Fibroblast of lung (primary cell): ENCODE data around the gene SPSB2. TPM values are rescaled to one million over a fixed set of nuclear protein-coding genes. Genes with fewer than 3 reads are reported as not detected.
A peak's percentile ranks its signal among the peaks of the same experiment; 100 is the strongest.

Source experiments
- DNase-seq, 2 donors: peaks; one replicate each; pipeline versions ENCODE4 v3.0.0 to v3.0.0-alpha.2; 2010; ENCODE audit warnings: low read depth in 2 of 2
- H2AFZ ChIP-seq: 2 replicates; pipeline ENCODE4 v1.5.1; 2012; ENCODE audit warnings: low read length, control low read depth, inconsistent platforms
- H3K27ac ChIP-seq: 2 replicates; pipeline ENCODE4 v1.5.1; 2011; ENCODE audit warnings: low read length, control low read depth; ENCODE audit not compliant: insufficient read depth
- H3K27me3 ChIP-seq: 2 replicates; pipeline ENCODE4 v1.5.1; 2011; ENCODE audit warnings: mild to moderate bottlenecking, low read length; ENCODE audit not compliant: control insufficient read depth, insufficient read depth
- H3K36me3 ChIP-seq: 2 replicates; pipeline ENCODE4 v1.5.1; 2011; ENCODE audit warnings: low read length; ENCODE audit not compliant: control insufficient read depth, insufficient read depth
- H3K4me1 ChIP-seq: 2 replicates; pipeline ENCODE4 v1.5.1; 2011; ENCODE audit warnings: low read length; ENCODE audit not compliant: control insufficient read depth, insufficient read depth; ENCODE audit errors: extremely low read depth
- H3K4me2 ChIP-seq: 2 replicates; pipeline ENCODE4 v1.5.1; 2011; ENCODE audit warnings: low read length, control low read depth; ENCODE audit not compliant: insufficient read depth; ENCODE audit errors: extremely low read depth
- H3K4me3 ChIP-seq, 4 experiments: fragments of 200-600 bp in 1 of 4; sonication (generic) in 1 of 4; replicated peaks in 1 of 4; 2 replicates each; pipeline ENCODE4 v1.5.1; 2011 to 2016; ENCODE audit warnings: low read length in 4 of 4, low read depth in 3 of 4, mild to moderate bottlenecking in 3 of 4, control low read depth in 2 of 4, inconsistent platforms in 1 of 4, mixed read lengths in 1 of 4; ENCODE audit not compliant: insufficient read depth in 1 of 4; ENCODE audit errors: control extremely low read depth in 1 of 4
- H3K79me2 ChIP-seq: 2 replicates; pipeline ENCODE4 v1.5.1; 2012; ENCODE audit warnings: mild to moderate bottlenecking, low read length, inconsistent platforms; ENCODE audit not compliant: control insufficient read depth, insufficient read depth
- H3K9ac ChIP-seq: 2 replicates; pipeline ENCODE4 v1.5.1; 2011; ENCODE audit warnings: mild to moderate bottlenecking, low read length, control low read depth; ENCODE audit not compliant: insufficient read depth
- H3K9me3 ChIP-seq: 2 replicates; pipeline ENCODE4 v1.5.1; 2012; ENCODE audit warnings: low read depth, low read length; ENCODE audit not compliant: control insufficient read depth, insufficient read depth
- H4K20me1 ChIP-seq: 2 replicates; pipeline ENCODE4 v1.5.1; 2011; ENCODE audit warnings: low read length; ENCODE audit not compliant: control insufficient read depth, insufficient read depth; ENCODE audit errors: extremely low read depth
- CTCF ChIP-seq, 2 donors: IDR thresholded peaks in 1 of 2; conservative IDR thresholded peaks in 1 of 2; 1 replicate in 1 of 2; 2 replicates in 1 of 2; pipeline ENCODE4 v1.5.1; 2011 to 2012; ENCODE audit warnings: low read length in 2 of 2, control low read depth in 1 of 2, inconsistent platforms in 1 of 2, low read depth in 1 of 2, mild to moderate bottlenecking in 1 of 2
- EZH2 ChIP-seq: IDR thresholded peaks from 2 replicates; pipeline ENCODE4 v1.5.1; 2012; ENCODE audit warnings: low read length, control low read depth, mild to moderate bottlenecking; ENCODE audit errors: missing control alignments
- polyA plus RNA-seq, 2 donors: library from polyadenylated mRNA; depleted of rRNA in 1 of 2; stranded (reverse) in 1 of 2; unstranded in 1 of 2; fragments of >200 nt; gene quantifications; 2 replicates each; pipeline ENCODE4 v1.2.1, GENCODE V29; 2011 to 2012; ENCODE audit warnings: missing spikeins in 1 of 2
- total RNA-seq: library from RNA; depleted of rRNA; stranded (reverse); fragments of >200 nt; gene quantifications from 2 replicates; pipeline ENCODE4 v1.2.1, GENCODE V29; 2014

Gene SPSB2
- total and polyA plus RNA-seq, 2 donors (not counting 1 experiment from before 2014, with no cell fraction given), result 1.8 to 12.7 TPM

- H3K9ac ChIP-seq, result no peak overlapping the region
Measured at GRCh38 chr12:6830286-6830890, 42.7 kb downstream of the SPSB2 start.

DNA sequence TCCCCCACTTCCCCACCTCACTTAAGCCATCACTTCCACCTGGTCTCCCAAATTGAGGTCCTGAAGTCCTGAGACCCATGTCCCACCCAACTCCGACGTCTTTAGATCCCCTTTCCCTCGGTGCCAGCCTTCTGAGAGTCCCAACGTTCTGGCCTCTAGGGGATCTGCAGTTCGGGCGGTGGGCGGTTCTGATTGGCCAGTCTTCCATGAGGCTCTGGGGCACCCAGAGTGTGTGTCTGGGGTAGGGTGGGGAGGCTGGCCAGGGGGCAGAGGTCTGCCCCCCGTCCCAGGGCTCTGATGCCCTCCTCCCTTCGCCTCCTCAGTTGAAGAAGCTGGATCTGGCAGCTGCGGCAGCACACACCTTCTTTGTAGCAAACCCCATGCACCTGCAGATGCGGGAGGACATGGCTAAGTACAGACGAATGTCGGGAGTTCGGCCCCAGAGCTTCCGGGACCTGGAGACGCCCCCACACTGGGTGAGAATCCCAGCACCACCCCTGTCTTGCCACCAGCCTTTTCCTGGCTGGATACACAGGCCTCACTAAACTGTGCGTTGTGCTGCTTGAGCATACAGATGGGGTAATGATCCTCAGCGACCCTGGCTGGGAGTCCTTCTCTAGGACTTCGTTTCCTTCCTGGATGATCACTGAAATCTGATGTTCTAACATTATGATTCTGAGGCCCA, 43.4 kb downstream of the SPSB2 start:
- H3K9me3 ChIP-seq, result no peaks in the 10 kb centered on the region
- H3K27me3 ChIP-seq, result no peaks in the 10 kb centered on the region
- H2AFZ ChIP-seq, result peak overlapping the region; percentile 61
- no peaks in the 10 kb centered on the region for H4K20me1 ChIP-seq
- peak overlapping the region; percentile 91 for H3K9ac ChIP-seq
- H3K4me3 ChIP-seq, result peak overlapping the region; percentile 73 to 97 (median 94)
- peaks cover 26% of the 10 kb centered on the region for H3K36me3 ChIP-seq
- DNase-seq, result no peak
- no peak for TF ChIP-seq EZH2
- peak in 1 of 2 donors; percentile 28 for TF ChIP-seq CTCF (conservative IDR thresholded peaks at IDR 0.05 in 1 of 2, IDR thresholded peaks at IDR 0.05 in 1 of 2; ENCODE audit: low read depth in 1 of 2, low read length in 2 of 2)
- H3K27ac ChIP-seq, result peak overlapping the region; percentile 90
- peaks cover 26% of the 10 kb centered on the region for H3K79me2 ChIP-seq
- peaks cover 17% of the 10 kb centered on the region for H3K4me1 ChIP-seq
- H3K4me2 ChIP-seq, result peak overlapping the region; percentile 88

More at GRCh38 chr12:6830286-6830890, 42.7 kb downstream of the SPSB2 start:
- Histone ChIP-seq H3K4me2 (peak overlapping the region; percentile 88), H3K27ac (no peak overlapping the region), H3K4me1 (peaks cover 10% of the 10 kb centered on the region), H3K27me3 (no peaks in the 10 kb centered on the region), H3K36me3 (peaks cover 26% of the 10 kb centered on the region), H3K79me2 (peaks cover 26% of the 10 kb centered on the region), H3K9me3 (no peaks in the 10 kb centered on the region), H4K20me1 (no peaks in the 10 kb centered on the region), H2AFZ (no peak overlapping the region), H3K4me3 (peak overlapping the region; percentile 73 to 97 (median 94))
- no peak for DNase-seq
- TF ChIP-seq CTCF (conservative IDR thresholded peaks at IDR 0.05 in 1 of 2, IDR thresholded peaks at IDR 0.05 in 1 of 2; ENCODE audit: low read depth in 1 of 2, low read length in 2 of 2) (no peak), EZH2 (no peak)

GRCh38 chr12:6828781-6829535, 44.1 kb downstream of the SPSB2 start:
- TF ChIP-seq CTCF (conservative IDR thresholded peaks at IDR 0.05 in 1 of 2, IDR thresholded peaks at IDR 0.05 in 1 of 2; ENCODE audit: low read depth in 1 of 2, low read length in 2 of 2) (no peak), EZH2 (no peak)
- H3K9me3 ChIP-seq, result no peaks in the 10 kb centered on the region
- DNase-seq, result peak; percentile 57 to 65
- H3K79me2 ChIP-seq, result peaks cover 26% of the 10 kb centered on the region
- peak overlapping the region; percentile 90 for H3K27ac ChIP-seq
- H2AFZ ChIP-seq, result peak overlapping the region; percentile 61
- H3K9ac ChIP-seq, result peak overlapping the region; percentile 91
- peak overlapping the region; percentile 88 for H3K4me2 ChIP-seq
- peaks cover 26% of the 10 kb centered on the region for H3K36me3 ChIP-seq
- no peaks in the 10 kb centered on the region for H3K27me3 ChIP-seq
- H3K4me1 ChIP-seq, result peaks cover 18% of the 10 kb centered on the region
- H3K4me3 ChIP-seq, result peak overlapping the region; percentile 73 to 97 (median 94)
- no peaks in the 10 kb centered on the region for H4K20me1 ChIP-seq
